GM19468 (cell line): ENCODE data around the gene SLC16A2.
"Not testable (repeated sequence)": the region's sequence is repeated elsewhere in the genome, so short reads cannot be mapped to it uniquely, and the experiment has no call there.

ENCODE experiments used
- ATAC-seq: cut with Tn5 transposase; IDR thresholded peaks from one replicate; pipeline ENCODE4 v1.9.1; 2021; ENCODE audit warnings: mild to moderate bottlenecking, moderate library complexity, moderate number of reproducible peaks; ENCODE audit not compliant: unreplicated experiment; ENCODE audit errors: extremely low read depth

Gene SLC16A2

DNA sequence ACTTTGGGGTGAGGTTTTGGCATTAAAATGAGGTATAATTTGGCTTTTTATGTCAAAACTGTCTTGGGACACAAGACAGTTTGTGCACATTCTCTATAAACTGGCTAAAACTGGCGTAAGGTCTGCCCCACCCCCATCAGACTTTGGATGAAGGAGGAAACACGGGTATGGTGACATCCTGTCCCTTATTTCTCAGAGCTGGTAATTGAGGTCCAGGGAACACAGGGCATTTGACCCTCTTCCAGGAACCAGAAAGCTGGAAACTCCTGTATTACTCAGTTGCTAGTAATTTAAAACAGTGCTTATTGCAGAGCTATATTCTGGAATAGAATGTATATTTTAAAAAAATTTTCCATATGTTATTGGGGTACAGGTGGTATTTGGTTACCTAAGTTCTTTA, 78.8 kb downstream of the SLC16A2 start:
- ATAC-seq = no peak

- no peak for ATAC-seq
Observed at GRCh38 chrX:74500555-74500954, 79.3 kb downstream of the SLC16A2 start.

DNA sequence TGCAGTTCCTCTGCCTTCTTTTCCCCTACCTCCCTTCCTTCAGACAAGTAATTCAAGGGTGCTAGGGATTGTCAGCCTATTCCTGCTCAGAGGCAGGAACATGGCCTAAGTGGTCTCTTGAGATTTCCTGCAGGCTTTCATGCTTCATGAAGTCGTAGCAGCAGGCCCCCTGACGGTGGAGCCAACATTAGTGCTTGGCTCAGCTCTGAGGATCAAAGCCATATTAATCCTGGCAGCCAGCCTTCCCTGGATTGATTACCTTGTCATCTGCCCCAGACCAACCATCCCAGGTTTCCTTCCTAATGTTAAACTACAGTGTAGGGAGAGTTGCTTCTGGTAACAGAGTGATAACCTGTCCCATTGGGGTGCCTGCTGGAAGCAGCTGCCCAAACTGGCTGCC, 84.1 kb downstream of the SLC16A2 start:
- no peak for ATAC-seq

GRCh38 chrX:74506317-74507115, 85.2 kb downstream of the SLC16A2 start:
- ATAC-seq = peak; percentile 60

GRCh38 chrX:74507191-74507590, 85.9 kb downstream of the SLC16A2 start:
- ATAC-seq = no peak

DNA sequence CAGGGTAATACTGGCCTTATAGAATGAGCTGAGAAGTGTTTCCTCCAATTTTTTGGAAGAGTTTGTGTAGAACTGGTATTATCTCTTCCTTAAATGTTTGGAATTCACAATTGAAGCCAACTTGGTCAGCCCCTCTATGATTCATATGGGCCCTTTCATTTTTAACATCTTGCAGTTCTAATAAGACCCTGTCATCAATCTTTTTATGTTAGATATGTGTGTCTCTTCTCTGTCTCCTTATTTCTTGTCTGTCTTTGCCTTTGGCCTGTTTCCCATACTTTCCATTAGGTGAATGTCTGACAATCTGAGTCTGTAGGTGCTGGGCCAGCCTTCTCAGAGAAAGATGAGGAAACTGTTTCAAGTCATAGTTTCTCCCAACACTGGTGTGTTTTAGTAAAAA, 88.7 kb downstream of the SLC16A2 start:
- ATAC-seq = no peak

DNA sequence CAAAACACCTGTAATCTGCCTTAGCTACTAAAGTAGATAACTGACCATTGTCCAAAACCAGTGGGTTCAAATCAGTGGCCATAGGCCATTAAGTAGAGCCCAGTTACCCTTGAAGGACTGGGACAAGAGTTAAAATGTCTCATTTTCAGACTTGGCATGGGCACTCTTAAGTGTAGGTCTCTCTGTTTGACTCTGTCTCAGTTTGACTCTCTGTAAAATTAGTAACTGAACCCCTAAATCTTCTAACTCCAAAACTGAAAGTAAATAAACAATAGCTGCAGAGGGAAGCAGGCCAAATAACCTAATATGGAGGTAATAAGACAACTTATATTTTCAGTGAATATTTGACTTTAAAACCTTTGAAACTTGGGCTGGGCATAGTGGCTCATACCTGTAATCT, 89.1 kb downstream of the SLC16A2 start:
- ATAC-seq = no peak

- ATAC-seq = no peak
Observed at GRCh38 chrX:74511704-74512103, 90.4 kb downstream of the SLC16A2 start.

DNA sequence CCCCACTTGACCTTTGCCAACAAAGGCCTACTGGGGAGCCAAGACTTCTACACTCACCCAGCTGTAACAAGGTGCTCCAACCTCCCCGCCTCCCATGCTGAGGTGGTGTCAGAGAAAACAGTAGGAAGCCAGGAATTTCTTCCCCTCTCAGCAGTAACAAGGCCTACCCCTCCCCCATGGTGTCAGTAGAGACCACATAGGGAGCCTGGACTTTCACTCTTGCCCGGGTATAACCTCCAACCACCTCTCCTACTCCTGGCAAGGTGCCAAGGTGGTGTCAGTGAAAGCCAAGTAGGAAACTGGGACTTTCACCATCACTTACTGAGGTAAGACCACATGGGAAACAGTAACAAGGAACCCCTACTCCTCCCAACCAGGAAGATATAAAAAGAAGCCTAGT, 93.1 kb downstream of the SLC16A2 start:
- no peak for ATAC-seq

DNA sequence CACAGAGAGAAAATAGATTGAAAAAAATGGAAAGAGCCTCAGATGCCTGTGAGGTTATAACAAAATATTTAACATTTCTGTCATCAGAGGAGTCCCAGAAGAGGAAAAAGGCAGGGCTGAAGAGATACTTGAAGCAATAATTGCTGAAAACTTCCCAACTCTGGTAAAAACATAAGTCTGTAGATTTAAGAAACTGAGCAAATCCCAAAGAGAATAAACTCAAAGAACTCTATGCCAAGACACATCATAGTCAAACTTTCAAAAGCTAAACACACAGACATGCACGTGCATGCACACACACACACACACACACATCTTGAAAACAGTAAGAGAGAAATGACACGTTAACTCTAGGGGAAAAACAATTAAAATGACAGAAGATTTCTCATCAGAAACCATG, 94.1 kb downstream of the SLC16A2 start:
- no peak for ATAC-seq

DNA sequence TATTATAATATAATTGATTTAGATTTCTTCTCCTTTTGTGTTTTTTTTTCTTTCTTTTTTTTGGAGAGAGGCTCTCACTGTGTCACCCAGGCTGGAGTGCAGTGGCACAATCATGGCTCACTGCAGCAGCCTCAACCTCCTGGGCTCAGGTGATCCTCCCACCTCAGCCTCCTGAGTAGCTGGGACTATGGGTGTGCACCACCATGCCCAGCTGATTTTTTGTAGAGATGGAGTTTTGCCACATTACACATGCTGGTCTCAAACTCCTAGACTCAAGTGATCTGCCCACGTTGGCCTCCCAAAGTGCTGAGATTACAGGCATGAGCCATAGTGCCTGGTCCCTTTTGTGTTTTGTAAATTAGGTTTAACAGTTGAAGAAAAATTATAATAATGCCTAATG, 94.7 kb downstream of the SLC16A2 start:
- ATAC-seq = not testable (repeated sequence)

GRCh38 chrX:74519870-74520269, 98.6 kb downstream of the SLC16A2 start:
- ATAC-seq = no peak

DNA sequence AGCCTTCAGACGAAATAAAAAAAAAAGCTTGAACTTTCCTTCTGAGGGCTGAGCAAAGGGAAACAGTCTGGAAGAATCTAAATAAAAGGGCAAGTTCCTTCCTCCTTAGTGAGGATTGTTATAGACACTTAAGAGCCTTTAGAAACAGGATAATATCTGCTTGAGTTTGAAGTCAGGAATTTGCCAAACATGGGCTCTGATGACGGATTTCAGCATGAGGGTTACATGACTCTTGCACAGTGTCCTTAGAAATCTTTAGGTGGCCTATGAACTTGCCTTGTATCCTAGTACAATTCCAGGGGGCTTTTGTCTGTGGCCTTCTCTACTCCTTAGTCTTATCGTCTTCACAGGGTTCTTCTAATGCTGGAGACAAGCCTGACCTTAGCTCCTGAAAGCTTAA, 99.0 kb downstream of the SLC16A2 start:
- no peak for ATAC-seq

- ATAC-seq = no peak
Observed at GRCh38 chrX:74520896-74521295, 99.6 kb downstream of the SLC16A2 start.

DNA sequence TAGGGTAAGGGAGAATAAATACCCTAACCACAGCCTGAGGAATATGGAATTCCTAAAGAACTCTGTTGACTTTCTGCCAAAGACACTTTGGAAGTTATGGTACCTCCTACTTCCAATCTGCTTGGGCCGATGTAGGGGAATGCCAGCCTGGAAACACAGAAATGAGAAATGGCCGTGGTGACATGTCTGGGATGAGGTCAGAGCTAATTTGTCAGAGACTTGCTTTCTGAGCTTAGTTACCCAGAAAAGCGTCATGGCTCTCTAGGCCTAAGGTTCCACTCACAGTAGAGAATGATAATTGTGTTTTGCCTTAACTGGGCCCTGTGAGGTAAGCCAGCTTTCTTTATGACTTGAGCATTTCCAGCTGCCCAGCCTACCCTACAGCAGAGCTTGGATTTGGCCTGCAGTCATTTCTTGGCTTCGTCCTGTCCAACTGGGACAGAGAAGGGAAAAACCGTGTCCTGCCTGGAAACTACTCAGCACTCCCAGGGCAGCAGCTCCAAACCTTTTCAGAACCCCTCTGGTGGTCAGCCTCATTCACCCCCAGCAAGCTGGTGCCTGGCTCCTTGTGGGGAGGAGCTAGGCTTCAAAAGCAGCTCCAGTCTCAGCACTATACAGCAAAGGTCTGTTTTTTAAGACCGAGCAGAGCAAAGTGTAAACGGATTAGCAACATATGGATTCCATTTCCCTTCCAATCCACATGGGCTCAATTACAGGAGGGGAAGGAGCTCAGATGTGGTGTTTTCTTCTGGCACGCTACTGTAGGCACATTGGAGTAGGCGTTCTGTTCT, 100.9 kb downstream of the SLC16A2 start:
- no peak for ATAC-seq

- ATAC-seq = no peak
Observed at GRCh38 chrX:74523224-74523623, 101.9 kb downstream of the SLC16A2 start.

DNA sequence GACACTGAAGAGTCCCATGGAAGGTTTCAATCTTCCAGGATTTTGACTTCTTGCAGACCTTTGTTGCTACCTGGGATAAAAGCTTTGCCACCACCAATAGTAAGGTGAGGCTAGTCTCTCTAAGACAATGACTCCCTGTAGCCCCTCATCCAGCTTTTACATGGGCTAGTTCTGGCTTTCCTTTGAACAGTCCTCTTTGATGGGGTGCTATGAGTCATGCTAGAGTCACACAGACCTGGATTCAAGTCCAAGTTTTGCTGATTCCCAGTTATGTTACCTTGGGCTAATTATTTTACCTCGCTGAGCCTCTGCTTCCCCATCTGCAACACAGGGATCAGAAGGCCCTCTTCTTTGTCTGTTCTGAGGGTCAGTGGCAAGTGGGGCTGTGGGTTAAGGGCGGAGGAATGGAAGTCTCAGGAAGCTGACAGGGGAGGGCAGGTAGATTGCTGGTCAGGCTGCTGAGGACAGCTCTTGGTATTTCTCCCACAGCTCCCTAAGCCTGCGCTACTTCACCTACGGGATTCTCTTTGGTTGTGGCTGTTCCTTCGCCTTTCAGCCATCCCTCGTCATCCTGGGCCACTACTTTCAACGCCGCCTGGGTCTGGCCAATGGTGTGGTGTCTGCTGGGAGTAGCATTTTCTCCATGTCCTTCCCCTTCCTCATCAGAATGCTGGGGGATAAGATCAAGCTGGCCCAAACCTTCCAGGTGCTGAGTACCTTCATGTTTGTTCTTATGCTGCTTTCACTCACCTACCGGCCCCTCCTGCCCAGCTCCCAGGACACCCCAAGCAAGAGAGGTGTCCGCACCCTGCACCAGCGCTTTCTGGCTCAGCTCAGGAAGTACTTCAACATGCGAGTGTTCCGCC, 102.8 kb downstream of the SLC16A2 start:
- no peak for ATAC-seq

DNA sequence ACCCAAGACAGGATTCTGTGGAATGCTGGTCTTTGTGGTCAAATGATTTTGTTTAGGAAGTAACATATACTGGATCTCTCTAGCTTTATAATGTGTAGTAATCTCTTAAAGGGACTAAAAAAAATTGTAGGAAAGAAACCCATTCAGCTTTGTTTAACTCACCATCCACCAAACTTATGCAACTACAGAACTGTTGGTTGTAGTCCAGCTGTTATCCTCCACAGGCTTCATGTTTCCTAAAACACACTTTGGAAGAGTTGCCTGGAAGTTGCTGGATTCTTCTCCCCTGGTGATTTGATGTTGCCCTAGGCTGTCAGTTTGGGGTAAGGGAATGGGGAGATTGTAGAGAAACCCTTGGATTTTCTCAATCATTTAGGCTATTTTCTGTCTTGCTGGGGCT, 103.8 kb downstream of the SLC16A2 start:
- ATAC-seq = no peak

- ATAC-seq = no peak
Observed at GRCh38 chrX:74526764-74527163, 105.5 kb downstream of the SLC16A2 start.

DNA sequence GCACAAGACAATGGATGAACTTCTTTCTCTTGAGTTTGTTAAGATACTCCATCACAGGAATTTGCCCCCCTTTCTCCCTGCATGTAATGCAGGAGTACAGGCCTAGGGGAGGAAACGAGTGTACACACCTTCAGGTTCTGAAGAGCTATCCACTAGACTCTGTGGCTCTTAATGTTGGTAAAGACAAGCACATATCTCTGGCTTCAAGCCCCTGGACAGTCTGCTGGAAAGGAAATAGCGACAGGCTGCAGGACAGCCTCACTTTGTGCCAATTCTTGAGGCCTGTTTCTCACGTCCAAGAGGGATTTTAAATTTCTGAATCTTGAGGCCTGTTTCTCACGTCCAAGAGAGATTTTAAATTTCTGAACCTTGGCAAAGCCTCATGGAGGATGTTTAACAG, 106.1 kb downstream of the SLC16A2 start:
- ATAC-seq = no peak

GRCh38 chrX:74529311-74529710, 108.0 kb downstream of the SLC16A2 start:
- ATAC-seq = no peak
